K562 (cell line): ENCODE results near the gene PRKACG. TPM values are rescaled to one million over a fixed set of nuclear protein-coding genes. Genes with fewer than 3 reads are reported as not detected.

Source experiments
- ARHGAP35 ChIP-seq: fragments of 450-650 bp; IDR thresholded peaks from 2 replicates; pipeline ENCODE4 v1.6.1; 2018; ENCODE audit not compliant: partially characterized antibody
- C11orf30 ChIP-seq: fragments of 450-650 bp; IDR thresholded peaks from 2 replicates; pipeline ENCODE4 v1.6.1; 2016; ENCODE audit warnings: low read depth, mild to moderate bottlenecking
- MTA1 ChIP-seq: fragments of 450-650 bp; IDR thresholded peaks from 2 replicates; pipeline ENCODE4 v1.6.1; 2017; ENCODE audit warnings: borderline replicate concordance
- PTTG1 ChIP-seq: fragments of 450-650 bp; IDR thresholded peaks from 2 replicates; pipeline ENCODE4 v1.6.1; 2016; ENCODE audit warnings: low read depth, mild to moderate bottlenecking, missing genetic modification characterization, missing compliant biosample characterization
- ZNF408 ChIP-seq: fragments of 250-450 bp; sonication (Bioruptor Pico); IDR thresholded peaks from 2 replicates; pipeline ENCODE4 v1.4.0; 2020; ENCODE audit warnings: low read depth, mild to moderate bottlenecking, moderate library complexity
- polyA plus RNA-seq, 8 experiments: library from polyadenylated mRNA; depleted of rRNA in 4 of 8; stranded (reverse) in 5 of 8; unstranded in 3 of 8; fragments of >200 nt; fragmentation: Nextera tagmentation in 2 of 8; fragmentation: Illumina TruSeq in 1 of 8; extraction: Ambion mirVana in 2 of 8; extraction: Trizol in 1 of 8; gene quantifications; 2 replicates each; pipeline versions ENCODE4 v1.2.1 to v1.2.3, GENCODE V29; 2011 to 2014; ENCODE audit warnings: inconsistent platforms in 1 of 8, missing spikeins in 1 of 8
- total RNA-seq, 7 experiments: library from RNA; depleted of rRNA in 6 of 7; stranded (reverse); fragments of >200 nt in 6 of 7; fragmentation: Illumina TruSeq in 2 of 7; extraction: Trizol in 2 of 7; gene quantifications; 2 replicates each; pipeline versions ENCODE4 v1.2.1 to v1.2.3, GENCODE V29; 2011 to 2021; ENCODE audit warnings: low replicate concordance in 1 of 7
- TF ChIP-seq, protein P1 (sequence below), 2 experiments: fragments of 450-650 bp in 1 of 2; sonication (generic) in 1 of 2; formaldehyde crosslinking in 1 of 2; IDR thresholded peaks; 2 replicates each; pipeline versions ENCODE4 v1.7.1 to v1.9.0; 2016 to 2022; ENCODE audit warnings: inconsistent platforms in 1 of 2, mild to moderate bottlenecking in 1 of 2, missing genetic modification reagents in 1 of 2
- TF ChIP-seq, protein P2 (sequence below): fragments of 250-450 bp; sonication (Bioruptor Pico); IDR thresholded peaks from 2 replicates; pipeline ENCODE4 v1.5.0; 2021; ENCODE audit warnings: mild to moderate bottlenecking, moderate library complexity

PRKACG gene
- total and polyA plus RNA-seq, 9 of the 15 experiments (the other 6 are each of a cell fraction or from before 2014, with no cell fraction given) = not detected

DNA sequence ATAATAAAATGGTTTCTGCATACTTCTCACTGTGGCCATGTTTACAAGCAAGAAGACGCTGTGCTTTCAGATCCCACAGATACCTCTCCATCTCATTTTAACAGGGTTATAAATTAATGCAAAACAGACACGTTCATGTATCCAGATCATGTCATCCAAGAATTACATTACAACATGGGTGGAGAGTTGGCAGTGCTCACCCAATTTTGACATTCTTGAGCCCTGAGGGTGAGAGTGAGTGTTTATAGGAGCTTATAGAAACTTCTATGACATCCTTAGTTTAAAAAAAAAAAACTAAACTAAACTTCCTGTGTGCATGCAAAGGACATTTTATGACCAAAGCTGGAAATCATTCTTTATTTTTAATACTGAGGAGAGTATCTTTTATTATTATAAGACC is 9.1 kb downstream of the PRKACG start (continued):
- TF ChIP-seq, protein P1, sequence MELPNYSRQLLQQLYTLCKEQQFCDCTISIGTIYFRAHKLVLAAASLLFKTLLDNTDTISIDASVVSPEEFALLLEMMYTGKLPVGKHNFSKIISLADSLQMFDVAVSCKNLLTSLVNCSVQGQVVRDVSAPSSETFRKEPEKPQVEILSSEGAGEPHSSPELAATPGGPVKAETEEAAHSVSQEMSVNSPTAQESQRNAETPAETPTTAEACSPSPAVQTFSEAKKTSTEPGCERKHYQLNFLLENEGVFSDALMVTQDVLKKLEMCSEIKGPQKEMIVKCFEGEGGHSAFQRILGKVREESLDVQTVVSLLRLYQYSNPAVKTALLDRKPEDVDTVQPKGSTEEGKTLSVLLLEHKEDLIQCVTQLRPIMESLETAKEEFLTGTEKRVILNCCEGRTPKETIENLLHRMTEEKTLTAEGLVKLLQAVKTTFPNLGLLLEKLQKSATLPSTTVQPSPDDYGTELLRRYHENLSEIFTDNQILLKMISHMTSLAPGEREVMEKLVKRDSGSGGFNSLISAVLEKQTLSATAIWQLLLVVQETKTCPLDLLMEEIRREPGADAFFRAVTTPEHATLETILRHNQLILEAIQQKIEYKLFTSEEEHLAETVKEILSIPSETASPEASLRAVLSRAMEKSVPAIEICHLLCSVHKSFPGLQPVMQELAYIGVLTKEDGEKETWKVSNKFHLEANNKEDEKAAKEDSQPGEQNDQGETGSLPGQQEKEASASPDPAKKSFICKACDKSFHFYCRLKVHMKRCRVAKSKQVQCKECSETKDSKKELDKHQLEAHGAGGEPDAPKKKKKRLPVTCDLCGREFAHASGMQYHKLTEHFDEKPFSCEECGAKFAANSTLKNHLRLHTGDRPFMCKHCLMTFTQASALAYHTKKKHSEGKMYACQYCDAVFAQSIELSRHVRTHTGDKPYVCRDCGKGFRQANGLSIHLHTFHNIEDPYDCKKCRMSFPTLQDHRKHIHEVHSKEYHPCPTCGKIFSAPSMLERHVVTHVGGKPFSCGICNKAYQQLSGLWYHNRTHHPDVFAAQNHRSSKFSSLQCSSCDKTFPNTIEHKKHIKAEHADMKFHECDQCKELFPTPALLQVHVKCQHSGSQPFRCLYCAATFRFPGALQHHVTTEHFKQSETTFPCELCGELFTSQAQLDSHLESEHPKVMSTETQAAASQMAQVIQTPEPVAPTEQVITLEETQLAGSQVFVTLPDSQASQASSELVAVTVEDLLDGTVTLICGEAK (IDR thresholded peaks at IDR 0.05) = no peak
- TF ChIP-seq, protein P1 (CRISPR knock-in tag; IDR thresholded peaks at IDR 0.05) = no peak
- TF ChIP-seq, protein P2, sequence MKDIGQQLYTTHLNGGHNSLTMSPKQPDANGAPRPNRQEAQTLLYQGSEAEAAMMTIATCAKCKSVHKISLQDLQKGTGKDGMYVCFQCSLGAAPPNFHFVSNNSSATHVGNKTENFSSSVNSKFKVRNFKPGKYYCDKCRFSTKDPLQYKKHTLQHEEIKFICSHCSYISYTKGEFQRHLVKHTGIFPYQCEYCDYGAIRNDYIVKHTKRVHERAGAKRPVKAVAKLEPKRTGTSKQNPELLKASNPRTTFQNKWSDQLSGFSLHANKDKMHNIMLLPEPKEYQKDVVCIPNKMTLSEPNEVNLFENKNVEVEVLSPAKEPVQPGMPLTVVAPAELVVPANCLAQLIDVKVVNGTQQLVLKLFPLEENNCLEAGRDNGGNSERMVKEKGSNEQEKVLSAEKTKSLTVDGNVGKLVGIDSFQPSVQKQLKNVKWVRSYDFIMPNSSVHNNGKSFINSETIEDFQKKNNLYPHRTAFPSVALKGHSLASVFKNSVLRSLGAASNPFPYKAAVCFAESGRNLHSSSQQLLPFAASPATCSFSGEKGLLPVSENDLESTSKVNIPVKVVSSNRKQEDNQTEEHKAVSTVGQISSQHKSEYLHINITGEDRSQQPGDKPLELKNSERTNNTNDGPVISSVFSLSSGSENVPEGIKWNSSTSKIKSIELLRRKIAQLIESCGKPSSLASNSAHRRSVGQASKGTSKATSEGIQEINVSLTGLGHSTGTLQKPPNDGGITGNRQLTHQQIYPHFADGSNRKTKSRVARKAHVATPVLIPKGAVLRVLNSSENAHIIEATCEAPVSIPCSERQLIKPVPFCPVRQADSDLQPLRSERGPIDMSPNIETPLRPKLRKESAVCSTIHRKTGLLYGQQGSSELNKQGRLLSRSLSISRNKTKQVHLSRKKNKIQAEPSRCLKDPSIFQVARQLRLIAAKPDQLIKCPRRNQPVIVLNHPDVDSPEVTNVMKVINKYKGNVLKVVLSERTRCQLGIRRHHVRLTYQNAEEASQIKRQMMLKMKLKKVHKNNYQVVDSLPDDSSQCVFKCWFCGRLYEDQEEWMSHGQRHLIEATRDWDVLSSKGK (CRISPR knock-in tag) = no peak
- no peak for TF ChIP-seq ZNF408
- no peak for TF ChIP-seq MTA1
- TF ChIP-seq C11orf30 = no peak
- TF ChIP-seq PTTG1 (tag) = no peak
- no peak for TF ChIP-seq ARHGAP35
